Glutamatergic neuron (in vitro differentiated cells): Measurements from ENCODE around the gene AK9. TPM values are rescaled to one million over a fixed set of nuclear protein-coding genes. Genes with fewer than 3 reads are reported as not detected.

ENCODE experiments used
- DNase-seq: peaks from one replicate; pipeline ENCODE4 v3.0.0; 2022
- H3K27ac Mint-ChIP-seq: one replicate; pipeline ENCODE4 v1.8.0; 2020; ENCODE audit warnings: mild to moderate bottlenecking, mixed read lengths, inconsistent platforms; ENCODE audit not compliant: unreplicated experiment
- H3K27me3 Mint-ChIP-seq: one replicate; pipeline ENCODE4 v1.8.0; 2020; ENCODE audit warnings: mild to moderate bottlenecking, moderate library complexity, mixed read lengths, inconsistent platforms; ENCODE audit not compliant: unreplicated experiment
- H3K36me3 Mint-ChIP-seq: one replicate; pipeline ENCODE4 v1.8.0; 2020; ENCODE audit warnings: mild to moderate bottlenecking, mixed read lengths, inconsistent platforms; ENCODE audit not compliant: unreplicated experiment
- H3K4me1 Mint-ChIP-seq: one replicate; pipeline ENCODE4 v1.8.0; 2020; ENCODE audit warnings: mild to moderate bottlenecking, low read depth, mixed read lengths, inconsistent platforms; ENCODE audit not compliant: unreplicated experiment
- H3K4me3 Mint-ChIP-seq: one replicate; pipeline ENCODE4 v1.8.0; 2020; ENCODE audit warnings: mild to moderate bottlenecking, mixed read lengths, inconsistent platforms; ENCODE audit not compliant: unreplicated experiment
- H3K9me3 Mint-ChIP-seq: one replicate; pipeline ENCODE4 v1.8.0; 2020; ENCODE audit warnings: mild to moderate bottlenecking, moderate library complexity, mixed read lengths, inconsistent platforms; ENCODE audit not compliant: unreplicated experiment
- total RNA-seq: library from RNA; stranded (reverse); fragmentation: NEBNext Ultra II Directional; extraction: Animal tissue kit (Norgen Biotek cat#: 25700); gene quantifications from one replicate; pipeline ENCODE4 v1.2.1, GENCODE V29; 2021; ENCODE audit not compliant: unreplicated experiment
- TF ChIP-seq, protein P1 (sequence below): fragments of 200-600 bp; sonication (generic); IDR thresholded peaks from one replicate; pipeline ENCODE4 v1.5.0; 2021; ENCODE audit not compliant: partially characterized antibody, unreplicated experiment

The AK9 gene
- total RNA-seq, 1 donor from 2014 or later: 8.1 TPM

GRCh38 chr6:109718991-109719390 is 28.0 kb upstream of the AK9 start:
- Mint-ChIP-seq H3K4me3 (no peak overlapping the region), H3K27ac (no peak overlapping the region), H3K9me3 (no peaks in the 10 kb centered on the region), H3K4me1 (peaks cover 6% of the 10 kb centered on the region), H3K36me3 (no peaks in the 10 kb centered on the region), H3K27me3 (no peaks in the 10 kb centered on the region)
- DNase-seq: no peak
- TF ChIP-seq, protein P1, sequence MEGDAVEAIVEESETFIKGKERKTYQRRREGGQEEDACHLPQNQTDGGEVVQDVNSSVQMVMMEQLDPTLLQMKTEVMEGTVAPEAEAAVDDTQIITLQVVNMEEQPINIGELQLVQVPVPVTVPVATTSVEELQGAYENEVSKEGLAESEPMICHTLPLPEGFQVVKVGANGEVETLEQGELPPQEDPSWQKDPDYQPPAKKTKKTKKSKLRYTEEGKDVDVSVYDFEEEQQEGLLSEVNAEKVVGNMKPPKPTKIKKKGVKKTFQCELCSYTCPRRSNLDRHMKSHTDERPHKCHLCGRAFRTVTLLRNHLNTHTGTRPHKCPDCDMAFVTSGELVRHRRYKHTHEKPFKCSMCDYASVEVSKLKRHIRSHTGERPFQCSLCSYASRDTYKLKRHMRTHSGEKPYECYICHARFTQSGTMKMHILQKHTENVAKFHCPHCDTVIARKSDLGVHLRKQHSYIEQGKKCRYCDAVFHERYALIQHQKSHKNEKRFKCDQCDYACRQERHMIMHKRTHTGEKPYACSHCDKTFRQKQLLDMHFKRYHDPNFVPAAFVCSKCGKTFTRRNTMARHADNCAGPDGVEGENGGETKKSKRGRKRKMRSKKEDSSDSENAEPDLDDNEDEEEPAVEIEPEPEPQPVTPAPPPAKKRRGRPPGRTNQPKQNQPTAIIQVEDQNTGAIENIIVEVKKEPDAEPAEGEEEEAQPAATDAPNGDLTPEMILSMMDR: no peak

GRCh38 chr6:109717971-109718370 is 27.0 kb upstream of the AK9 start:
- Mint-ChIP-seq H3K27me3 (no peaks in the 10 kb centered on the region), H3K4me1 (peaks cover 6% of the 10 kb centered on the region), H3K4me3 (no peak overlapping the region), H3K27ac (no peak overlapping the region), H3K9me3 (no peaks in the 10 kb centered on the region), H3K36me3 (no peaks in the 10 kb centered on the region)
- TF ChIP-seq, protein P1: no peak
- no peak for DNase-seq

DNA sequence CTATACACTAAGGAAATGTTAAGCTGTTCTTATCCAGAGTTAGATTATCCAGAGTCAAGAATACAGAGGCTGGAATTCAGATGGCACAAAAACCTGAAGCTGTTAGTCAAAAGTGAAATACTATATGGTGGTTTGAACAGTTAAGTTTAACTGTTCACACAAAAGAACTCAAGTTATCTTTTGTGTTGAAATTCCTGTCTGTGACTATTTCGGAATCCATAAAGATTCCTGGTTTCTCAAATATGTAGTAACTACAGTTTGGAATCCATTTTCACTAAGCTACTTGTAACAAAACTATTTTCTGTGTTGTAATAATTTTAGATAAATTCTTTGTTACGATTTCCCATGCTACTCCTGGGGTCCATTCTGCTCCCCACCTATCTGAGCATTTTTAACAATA is 24.6 kb upstream of the AK9 start:
- H3K4me3 Mint-ChIP-seq: no peak overlapping the region
- H3K4me1 Mint-ChIP-seq: peaks cover 6% of the 10 kb centered on the region
- DNase-seq: no peak
- H3K27ac Mint-ChIP-seq: no peak overlapping the region
- H3K36me3 Mint-ChIP-seq: peaks cover 2% of the 10 kb centered on the region
- peaks cover under 1% of the 10 kb centered on the region for H3K27me3 Mint-ChIP-seq
- TF ChIP-seq, protein P1: no peak
- H3K9me3 Mint-ChIP-seq: no peaks in the 10 kb centered on the region

DNA sequence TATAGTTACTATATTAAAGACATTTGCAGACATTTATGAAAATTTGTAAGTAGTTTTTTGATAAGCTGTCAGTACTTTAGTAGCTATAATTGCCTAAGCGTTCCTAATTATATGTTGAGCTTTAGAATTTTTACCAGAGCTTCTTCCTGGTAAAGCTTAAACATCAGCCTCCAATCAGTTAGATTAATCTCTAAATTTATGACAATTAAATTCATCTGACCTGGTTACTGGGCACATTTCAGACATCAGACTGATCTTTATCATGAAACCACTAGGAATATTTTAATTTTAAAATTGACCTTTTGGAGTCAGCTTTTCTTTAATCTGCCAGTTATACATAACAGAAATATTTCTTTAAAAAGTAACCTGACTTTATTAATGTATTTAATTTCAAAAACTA is 23.6 kb upstream of the AK9 start:
- Mint-ChIP-seq H3K27ac (no peak overlapping the region), H3K36me3 (peaks cover 11% of the 10 kb centered on the region), H3K4me1 (peaks cover 6% of the 10 kb centered on the region), H3K4me3 (no peak overlapping the region), H3K9me3 (no peaks in the 10 kb centered on the region), H3K27me3 (peaks cover 3% of the 10 kb centered on the region)
- no peak for DNase-seq
- TF ChIP-seq, protein P1: no peak

DNA sequence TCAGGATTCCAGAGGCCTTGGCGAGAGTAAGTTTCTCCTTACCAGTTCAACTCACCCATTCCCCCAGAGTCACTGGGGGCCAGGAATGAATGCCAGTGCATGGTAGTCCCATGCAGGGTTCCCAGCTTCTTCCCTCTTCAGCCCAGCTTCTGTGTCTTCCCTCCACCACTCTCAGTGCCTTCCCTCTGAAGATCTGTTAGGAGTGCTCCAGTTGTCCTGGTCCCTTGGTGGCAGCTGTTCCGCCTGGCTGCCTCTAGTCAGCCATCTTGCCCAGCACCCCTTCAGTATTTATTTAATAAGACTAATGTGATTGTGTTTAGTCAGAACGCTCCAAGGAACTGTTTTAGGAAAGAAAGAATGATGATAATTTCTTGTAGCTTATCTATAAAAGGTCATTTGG is 23.2 kb upstream of the AK9 start:
- Mint-ChIP-seq H3K27ac (no peak overlapping the region), H3K4me3 (no peak overlapping the region), H3K36me3 (peaks cover 16% of the 10 kb centered on the region), H3K9me3 (no peaks in the 10 kb centered on the region), H3K4me1 (peaks cover 6% of the 10 kb centered on the region), H3K27me3 (peaks cover 3% of the 10 kb centered on the region)
- TF ChIP-seq, protein P1: no peak
- DNase-seq: no peak
